ENCODE measurements around the gene TEKT1. TPM values are rescaled to one million over a fixed set of nuclear protein-coding genes. Genes with fewer than 3 reads are reported as not detected.

TEKT1 gene
- total RNA-seq, 1 experiment from 2014 or later, result not detected

DNA sequence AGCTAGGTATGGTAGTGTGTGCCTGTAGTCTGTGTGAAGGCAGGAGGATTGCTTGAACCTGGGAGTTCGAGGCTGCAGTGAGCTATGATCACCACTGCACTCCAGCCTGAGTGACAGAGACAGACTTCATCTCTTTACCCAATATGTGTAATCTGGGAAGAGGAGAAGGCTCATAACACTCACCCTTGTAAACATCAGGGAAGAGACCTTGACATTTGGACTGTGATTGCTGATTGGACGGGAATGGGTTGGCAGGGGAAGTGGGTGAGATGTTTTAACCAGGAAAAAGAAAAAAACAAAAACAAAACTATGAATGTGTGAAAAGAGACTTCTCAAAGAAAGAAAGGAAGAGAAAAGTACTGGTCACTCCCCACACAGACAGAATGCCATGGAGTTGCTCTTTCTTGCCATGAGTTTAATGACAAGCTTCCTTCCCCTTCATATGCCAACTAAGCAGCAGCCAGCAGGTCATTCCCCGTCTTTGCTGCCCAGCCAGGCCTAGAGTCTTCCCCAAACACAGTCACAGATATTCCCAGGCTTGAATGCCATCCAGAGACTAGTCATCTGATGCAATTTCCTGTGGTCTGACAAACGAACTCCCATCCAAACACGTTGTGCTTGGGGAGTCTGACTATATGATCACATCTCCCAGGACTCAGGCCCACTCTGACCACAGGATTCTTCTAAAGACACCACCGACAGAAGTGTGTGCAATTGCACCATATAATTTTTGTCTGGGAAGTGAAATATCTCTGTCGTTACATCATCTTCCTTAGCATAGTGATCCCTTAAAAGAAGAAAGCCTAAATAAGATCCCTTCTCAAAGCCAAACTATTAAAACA is 79.2 kb downstream of the TEKT1 start:
- Histone ChIP-seq H3K18ac (ENCODE audit: insufficient read length, low read depth, low read length) (no peak overlapping the region), H3K56ac (ENCODE audit: insufficient read length, low read depth, low read length) (no peak overlapping the region), H3K23me2 (ENCODE audit: insufficient read length, low read depth, low read length, poor library complexity, severe bottlenecking) (no peaks in the 10 kb centered on the region), H3T11ph (ENCODE audit: low read length) (no peak overlapping the region), H4K8ac (replicated peaks; ENCODE audit: insufficient read length, low read depth, low read length) (no peak overlapping the region), H3K4me1 (ENCODE audit: insufficient read depth, low read length) (peaks cover 9% of the 10 kb centered on the region; the same call in 1 of the 2 replicates), H3K9ac (ENCODE audit: extremely low read depth, insufficient read length, low read length) (no peak overlapping the region), H3K23ac (ENCODE audit: insufficient read length, low read depth, low read length) (no peak overlapping the region), H2BK5ac (ENCODE audit: insufficient read length, low read length) (no peak overlapping the region), H3K4me2 (ENCODE audit: insufficient read depth, insufficient read length, low read length) (no peak overlapping the region), H3K27me3 (ENCODE audit: insufficient read depth, low read length) (no peaks in the 10 kb centered on the region), H2AK5ac (ENCODE audit: insufficient read length, low read length) (no peak overlapping the region), H2AFZ (ENCODE audit: low read length) (no peak overlapping the region), H4K20me1 (ENCODE audit: control insufficient read depth, insufficient read depth, insufficient read length) (no peaks in the 10 kb centered on the region), H3K79me1 (ENCODE audit: insufficient read depth, low read depth, low read length, poor library complexity, severe bottlenecking) (no peaks in the 10 kb centered on the region), H2BK12ac (ENCODE audit: insufficient read length, low read depth, low read length) (no peak overlapping the region), H3K4ac (ENCODE audit: low read depth, low read length) (no peak overlapping the region), H4K91ac (ENCODE audit: insufficient read length, low read depth, low read length) (no peak overlapping the region), H3K14ac (ENCODE audit: insufficient read depth, low read length) (no peak overlapping the region; the same call in 1 of the 2 replicates), H2BK15ac (ENCODE audit: low read depth, low read length) (no peak overlapping the region), H3K27ac (ENCODE audit: insufficient read length, low read depth, low read length) (no peak overlapping the region), H4K5ac (ENCODE audit: insufficient read length, low read depth, low read length) (no peak overlapping the region), H2BK20ac (ENCODE audit: low read depth, low read length, poor library complexity, severe bottlenecking) (no peak overlapping the region), H3K9me3 (ENCODE audit: control insufficient read depth, low read depth, low read length) (no peaks in the 10 kb centered on the region), H2BK120ac (ENCODE audit: low read depth, low read length, poor library complexity, severe bottlenecking) (no peak overlapping the region), H3K79me2 (ENCODE audit: insufficient read depth, low read length) (no peaks in the 10 kb centered on the region)
- TF ChIP-seq, protein P1, sequence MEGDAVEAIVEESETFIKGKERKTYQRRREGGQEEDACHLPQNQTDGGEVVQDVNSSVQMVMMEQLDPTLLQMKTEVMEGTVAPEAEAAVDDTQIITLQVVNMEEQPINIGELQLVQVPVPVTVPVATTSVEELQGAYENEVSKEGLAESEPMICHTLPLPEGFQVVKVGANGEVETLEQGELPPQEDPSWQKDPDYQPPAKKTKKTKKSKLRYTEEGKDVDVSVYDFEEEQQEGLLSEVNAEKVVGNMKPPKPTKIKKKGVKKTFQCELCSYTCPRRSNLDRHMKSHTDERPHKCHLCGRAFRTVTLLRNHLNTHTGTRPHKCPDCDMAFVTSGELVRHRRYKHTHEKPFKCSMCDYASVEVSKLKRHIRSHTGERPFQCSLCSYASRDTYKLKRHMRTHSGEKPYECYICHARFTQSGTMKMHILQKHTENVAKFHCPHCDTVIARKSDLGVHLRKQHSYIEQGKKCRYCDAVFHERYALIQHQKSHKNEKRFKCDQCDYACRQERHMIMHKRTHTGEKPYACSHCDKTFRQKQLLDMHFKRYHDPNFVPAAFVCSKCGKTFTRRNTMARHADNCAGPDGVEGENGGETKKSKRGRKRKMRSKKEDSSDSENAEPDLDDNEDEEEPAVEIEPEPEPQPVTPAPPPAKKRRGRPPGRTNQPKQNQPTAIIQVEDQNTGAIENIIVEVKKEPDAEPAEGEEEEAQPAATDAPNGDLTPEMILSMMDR (conservative IDR thresholded peaks at IDR 0.05), result no peak
- Mint-ChIP-seq H3K27me3 (ENCODE audit: low read depth) (no peaks in the 10 kb centered on the region; the same call in 1 of the 2 replicates), H3K9me3 (peaks cover 4 to 8% of the 10 kb centered on the region in 2 experiments; a peak in 3 of 5 replicates), H3K36me3 (ENCODE audit: insufficient read depth in 1 of 3, low read depth in 3 of 3) (no peaks in the 10 kb centered on the region), H3K27ac (peak overlapping the region; percentile 9 to 92 (median 72); a peak in 3 of 7 replicates), H3K4me1 (peaks cover 24 to 27% of the 10 kb centered on the region in 2 experiments), H3K4me3 (no peak overlapping the region)
- no CpG with 5 or more reads among the region's 7 CpGs for WGBS (ENCODE audit: extremely low coverage, insufficient read length, low lambda C conversion rate)
- DNase-seq, result no peak
